Endothelial cell of umbilical vein (primary cell): ENCODE data around the gene S100A4. TPM values are rescaled to one million over a fixed set of nuclear protein-coding genes. Genes with fewer than 3 reads are reported as not detected.

Experiments
- BruUV-seq: library from RNA; stranded (reverse); fragments of 400-500 nt; replicated peaks from 2 replicates; lab custom pipeline; 2021; lab: Mats Ljungman, UMichigan
- CTCF ChIA-PET: fragments of 300-600, 350-600 bp; sonication (Branson Sonifier 250); formaldehyde crosslinking; loops from one replicate; lab custom pipeline; 2021; ENCODE audit warnings: antibody characterized with exemption, inconsistent platforms; lab: Charles Lee
- POLR2A ChIA-PET: fragments of 300-600, 350-600 bp; sonication (Branson Sonifier 250); formaldehyde crosslinking; loops from one replicate; lab custom pipeline; 2021; ENCODE audit warnings: antibody characterized with exemption, inconsistent platforms; lab: Charles Lee
- DNase-seq: peaks from one replicate; pipeline ENCODE4 v3.0.0-alpha.2; 2011; ENCODE audit warnings: low read depth, low spot score
- FAIRE-seq: peaks from 2 replicates; lab custom pipeline; 2011; peaks lifted over from hg19 to GRCh38; lab: Jason Lieb, UNC
- H2AFZ ChIP-seq: 2 replicates; pipeline ENCODE4 v1.6.0; 2012; ENCODE audit warnings: low read depth, low read length, control low read depth, inconsistent platforms
- H3K27ac ChIP-seq: 2 replicates; pipeline ENCODE4 v1.5.1; 2011; ENCODE audit warnings: low read depth, mild to moderate bottlenecking, control low read depth, low read length, moderate library complexity; ENCODE audit not compliant: insufficient read depth
- H3K27me3 ChIP-seq, 2 experiments: 2 replicates each; pipeline versions ENCODE4 v1.6.0 to v1.6.1; 2011; ENCODE audit warnings: low read length in 2 of 2, mixed read lengths in 1 of 2; ENCODE audit not compliant: control insufficient read depth in 2 of 2, insufficient read depth in 2 of 2
- H3K36me3 ChIP-seq, 2 experiments: 2 replicates in 1 of 2; 3 replicates in 1 of 2; pipeline ENCODE4 v1.5.1; 2011; ENCODE audit warnings: low read length in 2 of 2, mild to moderate bottlenecking in 1 of 2, moderate library complexity in 1 of 2; ENCODE audit not compliant: control insufficient read depth in 2 of 2, insufficient read depth in 2 of 2; ENCODE audit errors: extremely low read depth in 1 of 2
- H3K4me1 ChIP-seq: 3 replicates; pipeline ENCODE4 v1.5.1; 2011; ENCODE audit warnings: mild to moderate bottlenecking, low read length; ENCODE audit not compliant: control insufficient read depth, insufficient read depth; ENCODE audit errors: extremely low read depth
- H3K4me2 ChIP-seq: 2 replicates; pipeline ENCODE4 v1.6.1; 2011; ENCODE audit warnings: low read length, control low read depth, mixed read lengths; ENCODE audit not compliant: insufficient read depth
- H3K4me3 ChIP-seq, 3 experiments: fragments of 200-600 bp in 1 of 3; sonication (generic), shearing (Covaris generic) in 1 of 3; replicated peaks in 1 of 3; 2 replicates each; pipeline ENCODE4 v1.5.1; 2011 to 2016; ENCODE audit warnings: control low read depth in 3 of 3, low read length in 3 of 3, mild to moderate bottlenecking in 2 of 3, inconsistent platforms in 1 of 3, low read depth in 1 of 3, moderate library complexity in 1 of 3; ENCODE audit not compliant: insufficient read depth in 1 of 3
- H3K79me2 ChIP-seq: 2 replicates; pipeline ENCODE4 v1.6.0; 2012; ENCODE audit warnings: low read length, inconsistent platforms; ENCODE audit not compliant: control insufficient read depth, insufficient read depth
- H3K9ac ChIP-seq: replicated peaks from 2 replicates; pipeline ENCODE3; 2011; ENCODE audit warnings: low read length, control low read depth; ENCODE audit not compliant: insufficient read depth; ENCODE audit errors: extremely low read depth
- H3K9me1 ChIP-seq: replicated peaks from 3 replicates; pipeline ENCODE4 v1.6.0; 2011; ENCODE audit warnings: mild to moderate bottlenecking, low read length; ENCODE audit not compliant: control insufficient read depth, insufficient read depth; ENCODE audit errors: extremely low read depth
- H3K9me3 ChIP-seq: replicated peaks from 2 replicates; pipeline ENCODE4 v1.5.1; 2012; ENCODE audit warnings: low read length, inconsistent platforms; ENCODE audit not compliant: control insufficient read depth, insufficient read depth
- H4K20me1 ChIP-seq: replicated peaks from 2 replicates; pipeline ENCODE3; 2011; ENCODE audit warnings: mild to moderate bottlenecking, low read length; ENCODE audit not compliant: control insufficient read depth, insufficient read depth; ENCODE audit errors: extremely low read depth
- EZH2 ChIP-seq: IDR thresholded peaks from 2 replicates; pipeline ENCODE4 v1.6.1; 2012; ENCODE audit warnings: borderline replicate concordance, low read depth, mild to moderate bottlenecking, moderate library complexity, low read length, inconsistent platforms; ENCODE audit not compliant: severe bottlenecking
- GATA2 ChIP-seq: IDR thresholded peaks from 2 replicates; pipeline ENCODE4 v1.7.0; 2011; ENCODE audit warnings: low read depth, mild to moderate bottlenecking, moderate library complexity, mixed read lengths, low read length; ENCODE audit not compliant: insufficient read length, insufficient read depth
- JUN ChIP-seq: IDR thresholded peaks from 2 replicates; pipeline ENCODE4 v1.6.1; 2011; ENCODE audit warnings: borderline replicate concordance, low read depth; ENCODE audit not compliant: insufficient read length, insufficient read depth
- POLR2A ChIP-seq: IDR thresholded peaks from 2 replicates; pipeline ENCODE4 v1.6.1; 2012; ENCODE audit warnings: low read depth, mild to moderate bottlenecking, control low read depth, low read length
- POLR2AphosphoS5 ChIP-seq: IDR thresholded peaks from 2 replicates; pipeline ENCODE4 v1.6.1; 2012; ENCODE audit warnings: low read depth, mild to moderate bottlenecking, control low read depth, low read length, moderate library complexity; ENCODE audit not compliant: insufficient read depth
- dilution Hi-C: fragments of 300-500 bp; cut with MboI; formaldehyde crosslinking; loops from one replicate; pipeline ENCODE4 v1.15.0; 2019; ENCODE audit warnings: low sequenced_read_pairs; ENCODE audit not compliant: extremely low pct_ligation_motif_present
- intact Hi-C: fragments of 100-400 bp; cut with micrococcal nuclease; formaldehyde crosslinking; loops from one replicate; pipeline ENCODE4 v1.10.0; 2022
- polyA plus RNA-seq, 4 experiments: library from polyadenylated mRNA; depleted of rRNA in 3 of 4; stranded (reverse) in 3 of 4; unstranded in 1 of 4; fragments of >200 nt; gene quantifications; 2 replicates each; pipeline versions ENCODE4 v1.2.1 to v1.2.3, GENCODE V29; 2011 to 2012; ENCODE audit warnings: missing spikeins in 1 of 4
- total RNA-seq: library from RNA; stranded (reverse); gene quantifications from 2 replicates; pipeline ENCODE4 v1.2.3, GENCODE V29; 2021
- TF ChIP-seq, protein P1 (sequence below), 2 donors: IDR thresholded peaks; 1 replicate in 1 of 2; 2 replicates in 1 of 2; pipeline ENCODE4 v1.5.1; 2011; ENCODE audit warnings: low read length in 2 of 2, mild to moderate bottlenecking in 2 of 2, moderate library complexity in 2 of 2, control low read depth in 1 of 2, inconsistent platforms in 1 of 2, low read depth in 1 of 2; ENCODE audit not compliant: insufficient read depth in 1 of 2; ENCODE audit errors: extremely low read depth in 1 of 2

The S100A4 gene
- total and polyA plus RNA-seq, 2 donors (not counting 3 experiments of a cell fraction or from before 2014, with no cell fraction given): 1.1 TPM; not detected in 1

DNA sequence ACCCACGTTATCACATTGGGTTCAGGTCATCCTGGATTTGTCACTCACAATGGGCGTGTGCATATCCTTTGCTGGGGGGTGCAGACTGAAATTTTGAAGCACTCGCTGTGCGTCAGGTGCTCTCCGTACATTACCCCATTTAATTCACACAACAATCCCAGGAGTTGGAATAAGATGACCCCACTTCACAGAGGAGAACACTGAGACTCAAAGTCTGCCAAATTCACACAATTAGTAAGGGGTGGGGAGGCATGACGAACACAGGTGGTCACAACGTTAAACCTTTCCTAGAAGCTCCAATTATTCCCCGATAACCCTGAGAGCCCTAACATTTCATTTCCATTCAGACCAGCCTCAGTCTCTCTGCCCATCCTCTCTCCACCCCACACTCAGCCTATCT is 23.9 kb upstream of the S100A4 start:
- Histone ChIP-seq H4K20me1 (no peaks in the 10 kb centered on the region), H3K4me1 (peaks cover 37% of the 10 kb centered on the region), H3K4me3 (no peak overlapping the region), H2AFZ (no peak overlapping the region), H3K27ac (no peak overlapping the region), H3K9me1 (no peaks in the 10 kb centered on the region), H3K79me2 (no peaks in the 10 kb centered on the region), H3K4me2 (no peak overlapping the region), H3K9me3 (no peaks in the 10 kb centered on the region), H3K27me3 (no peaks in the 10 kb centered on the region), H3K9ac (no peak overlapping the region), H3K36me3 (no peaks in the 10 kb centered on the region)
- TF ChIP-seq GATA2 (no peak), POLR2AphosphoS5 (no peak), EZH2 (no peak), POLR2A (no peak), JUN (no peak)
- TF ChIP-seq, protein P1, sequence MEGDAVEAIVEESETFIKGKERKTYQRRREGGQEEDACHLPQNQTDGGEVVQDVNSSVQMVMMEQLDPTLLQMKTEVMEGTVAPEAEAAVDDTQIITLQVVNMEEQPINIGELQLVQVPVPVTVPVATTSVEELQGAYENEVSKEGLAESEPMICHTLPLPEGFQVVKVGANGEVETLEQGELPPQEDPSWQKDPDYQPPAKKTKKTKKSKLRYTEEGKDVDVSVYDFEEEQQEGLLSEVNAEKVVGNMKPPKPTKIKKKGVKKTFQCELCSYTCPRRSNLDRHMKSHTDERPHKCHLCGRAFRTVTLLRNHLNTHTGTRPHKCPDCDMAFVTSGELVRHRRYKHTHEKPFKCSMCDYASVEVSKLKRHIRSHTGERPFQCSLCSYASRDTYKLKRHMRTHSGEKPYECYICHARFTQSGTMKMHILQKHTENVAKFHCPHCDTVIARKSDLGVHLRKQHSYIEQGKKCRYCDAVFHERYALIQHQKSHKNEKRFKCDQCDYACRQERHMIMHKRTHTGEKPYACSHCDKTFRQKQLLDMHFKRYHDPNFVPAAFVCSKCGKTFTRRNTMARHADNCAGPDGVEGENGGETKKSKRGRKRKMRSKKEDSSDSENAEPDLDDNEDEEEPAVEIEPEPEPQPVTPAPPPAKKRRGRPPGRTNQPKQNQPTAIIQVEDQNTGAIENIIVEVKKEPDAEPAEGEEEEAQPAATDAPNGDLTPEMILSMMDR (IDR thresholded peaks at IDR 0.05; ENCODE audit: extremely low read depth in 1 of 2, insufficient read depth in 1 of 2, low read depth in 1 of 2, low read length in 2 of 2): no peak
- POLR2A ChIA-PET: no interaction called here
- CTCF ChIA-PET: interaction anchor here (1.0 to 6.3 kb wide), 7 partner anchors 8 to 158 kb away, joined by 3 to 216 read pairs (median 19); partner anchors contain the start of genes INTS3, S100A1, S100A13 and S100A6
- dilution Hi-C loops: no loop called here
- intact Hi-C loops: loop anchor here (2.0 kb wide), 1 partner anchor 217 kb away; no protein-coding TSS in a partner anchor
- no peak for DNase-seq
- FAIRE-seq: no peak
- BruUV-seq: no TSS peak
